HepG2 (cell line): ENCODE data around the gene CTSZ. TPM values are rescaled to one million over a fixed set of nuclear protein-coding genes. Genes with fewer than 3 reads are reported as not detected.

ENCODE experiments used
- CREB1 ChIP-seq, 2 experiments: fragments of 450-650 bp in 1 of 2; IDR thresholded peaks; 2 replicates each; pipeline ENCODE4 v1.6.1; 2016 to 2017; ENCODE audit warnings: control low read depth in 1 of 2, mild to moderate bottlenecking in 1 of 2, missing compliant biosample characterization in 1 of 2, missing genetic modification characterization in 1 of 2
- EHMT2 ChIP-seq: fragments of 200-600 bp; sonication (generic); IDR thresholded peaks from 2 replicates; pipeline ENCODE4 v1.7.0; 2017; ENCODE audit warnings: antibody characterized with exemption, low read depth, low read length, borderline replicate concordance
- FOSL1 ChIP-seq: sonication (generic); formaldehyde crosslinking; IDR thresholded peaks from 2 replicates; pipeline ENCODE4 v1.9.0; 2021; ENCODE audit warnings: missing genetic modification reagents, borderline replicate concordance
- GABPA ChIP-seq, 2 experiments: IDR thresholded peaks; 2 replicates each; pipeline ENCODE4 v1.6.1; 2011 to 2016; ENCODE audit warnings: low read depth in 2 of 2, low read length in 1 of 2, missing biosample characterization in 1 of 2, missing genetic modification characterization in 1 of 2
- GABPB1 ChIP-seq: IDR thresholded peaks from 2 replicates; pipeline ENCODE4 v1.6.1; 2016; ENCODE audit warnings: mild to moderate bottlenecking, missing genetic modification reagents, moderate library complexity, missing compliant biosample characterization
- JARID2 ChIP-seq: sonication (generic); formaldehyde crosslinking; IDR thresholded peaks from 2 replicates; pipeline ENCODE4 v1.8.1; 2023; ENCODE audit warnings: missing genetic modification reagents, inconsistent platforms; ENCODE audit not compliant: insufficient replicate concordance
- KLF16 ChIP-seq, 2 experiments: sonication (generic) in 1 of 2; formaldehyde crosslinking in 1 of 2; IDR thresholded peaks; 2 replicates each; pipeline versions ENCODE4 v1.6.1 to v1.8.0; 2016 to 2023; ENCODE audit warnings: missing genetic modification reagents in 2 of 2, missing compliant biosample characterization in 1 of 2
- MED8 ChIP-seq: sonication (generic); formaldehyde crosslinking; IDR thresholded peaks from 2 replicates; pipeline ENCODE4 v1.8.1; 2023; ENCODE audit warnings: mild to moderate bottlenecking, missing genetic modification reagents; ENCODE audit not compliant: insufficient replicate concordance
- REPIN1 ChIP-seq: sonication (generic); formaldehyde crosslinking; IDR thresholded peaks from 2 replicates; pipeline ENCODE4 v1.8.0; 2022; ENCODE audit warnings: missing genetic modification reagents, low read depth, mild to moderate bottlenecking, borderline replicate concordance
- SOX6 ChIP-seq, 2 experiments: fragments of 450-650 bp in 1 of 2; sonication (generic) in 1 of 2; formaldehyde crosslinking in 1 of 2; IDR thresholded peaks; 2 replicates each; pipeline versions ENCODE4 v1.4.0 to v1.6.1; 2017 to 2020; ENCODE audit warnings: antibody characterized with exemption in 1 of 2, mild to moderate bottlenecking in 1 of 2, missing genetic modification reagents in 1 of 2
- SSRP1 ChIP-seq: IDR thresholded peaks from 2 replicates; pipeline ENCODE4 v1.6.1; 2016; ENCODE audit warnings: control low read depth
- ZFP90 ChIP-seq: sonication (generic); formaldehyde crosslinking; IDR thresholded peaks from 2 replicates; pipeline ENCODE4 v1.8.0; 2022; ENCODE audit warnings: missing genetic modification reagents, mild to moderate bottlenecking, inconsistent platforms, borderline replicate concordance
- ZNF143 ChIP-seq: sonication (generic); formaldehyde crosslinking; IDR thresholded peaks from 2 replicates; pipeline ENCODE4 v1.4.0; 2020; ENCODE audit warnings: missing genetic modification reagents
- ZNF17 ChIP-seq: sonication (generic); formaldehyde crosslinking; IDR thresholded peaks from 2 replicates; pipeline ENCODE4 v1.5.0; 2020; ENCODE audit warnings: mild to moderate bottlenecking, missing genetic modification reagents
- ZNF333 ChIP-seq: sonication (generic); formaldehyde crosslinking; IDR thresholded peaks from 2 replicates; pipeline ENCODE4 v1.4.0; 2020; ENCODE audit warnings: mild to moderate bottlenecking, missing genetic modification reagents, borderline replicate concordance
- ZNF430 ChIP-seq: sonication (generic); formaldehyde crosslinking; IDR thresholded peaks from 2 replicates; pipeline ENCODE4 v1.9.0; 2021; ENCODE audit warnings: mild to moderate bottlenecking, missing genetic modification reagents
- ZNF614 ChIP-seq: IDR thresholded peaks from 2 replicates; pipeline ENCODE4 v1.6.1; 2018; ENCODE audit warnings: missing biosample characterization, missing genetic modification reagents, inconsistent platforms, borderline replicate concordance
- ZNF773 ChIP-seq: sonication (generic); formaldehyde crosslinking; IDR thresholded peaks from 2 replicates; pipeline ENCODE4 v1.4.0; 2020; ENCODE audit warnings: missing genetic modification reagents, borderline replicate concordance
- polyA plus RNA-seq, 8 experiments: library from polyadenylated mRNA; depleted of rRNA in 3 of 8; stranded (reverse) in 7 of 8; unstranded in 1 of 8; fragments of >200 nt; fragmentation: Illumina TruSeq in 4 of 8; extraction: Trizol in 4 of 8; gene quantifications; 2 replicates each; pipeline versions ENCODE4 v1.2.1 to v1.2.3, GENCODE V29; 2011 to 2016; ENCODE audit warnings: low read depth in 4 of 8, missing spikeins in 1 of 8, mixed read lengths in 1 of 8; ENCODE audit not compliant: insufficient read depth in 1 of 8
- total RNA-seq, 5 experiments: library from RNA; depleted of rRNA; stranded (reverse); fragments of >200 nt; fragmentation: Illumina TruSeq; extraction: Trizol; gene quantifications; 2 replicates each; pipeline ENCODE4 v1.2.3, GENCODE V29; 2016; ENCODE audit warnings: low read depth in 1 of 5
- TF ChIP-seq, protein P1 (sequence below): sonication (generic); formaldehyde crosslinking; IDR thresholded peaks from 2 replicates; pipeline ENCODE4 v1.4.0; 2020; ENCODE audit warnings: missing genetic modification reagents
- TF ChIP-seq, protein P2 (sequence below): sonication (generic); formaldehyde crosslinking; IDR thresholded peaks from 2 replicates; pipeline ENCODE4 v1.4.0; 2020; ENCODE audit warnings: missing genetic modification reagents
- TF ChIP-seq, protein P3 (sequence below): IDR thresholded peaks from 2 replicates; pipeline ENCODE4 v1.6.1; 2016; ENCODE audit warnings: missing genetic modification reagents, missing compliant biosample characterization
- TF ChIP-seq, protein P4 (sequence below): IDR thresholded peaks from 2 replicates; pipeline ENCODE4 v1.6.1; 2016; ENCODE audit warnings: missing compliant biosample characterization, missing genetic modification reagents, borderline replicate concordance
- TF ChIP-seq, protein P5 (sequence below): IDR thresholded peaks from 2 replicates; pipeline ENCODE4 v1.6.1; 2016; ENCODE audit warnings: low read depth

The CTSZ gene
- total and polyA plus RNA-seq, 2 of the 13 experiments (the other 11 are each of a cell fraction or from before 2014, with no cell fraction given) = 0.33 TPM; not detected in 1

DNA sequence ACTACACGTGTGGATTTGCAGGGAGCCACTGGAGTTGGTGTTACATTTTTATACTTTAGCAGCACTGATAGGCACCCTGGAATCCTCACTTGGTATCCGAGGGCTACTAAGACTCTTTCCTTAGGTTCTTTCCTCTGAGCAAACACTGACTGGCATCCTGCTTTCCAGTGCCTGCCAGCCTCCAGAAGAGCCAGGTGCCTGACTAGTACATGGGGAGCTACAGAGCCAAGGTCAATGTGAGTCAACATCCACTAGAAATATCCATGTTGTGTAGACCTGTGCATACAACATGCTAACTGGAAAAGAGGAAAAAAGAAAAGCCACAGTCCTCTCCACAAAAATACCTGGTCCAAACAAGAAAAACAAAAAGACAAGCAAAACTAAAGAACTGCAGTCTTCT lies 18.0 kb upstream of the CTSZ start (continued):
- TF ChIP-seq, protein P1, sequence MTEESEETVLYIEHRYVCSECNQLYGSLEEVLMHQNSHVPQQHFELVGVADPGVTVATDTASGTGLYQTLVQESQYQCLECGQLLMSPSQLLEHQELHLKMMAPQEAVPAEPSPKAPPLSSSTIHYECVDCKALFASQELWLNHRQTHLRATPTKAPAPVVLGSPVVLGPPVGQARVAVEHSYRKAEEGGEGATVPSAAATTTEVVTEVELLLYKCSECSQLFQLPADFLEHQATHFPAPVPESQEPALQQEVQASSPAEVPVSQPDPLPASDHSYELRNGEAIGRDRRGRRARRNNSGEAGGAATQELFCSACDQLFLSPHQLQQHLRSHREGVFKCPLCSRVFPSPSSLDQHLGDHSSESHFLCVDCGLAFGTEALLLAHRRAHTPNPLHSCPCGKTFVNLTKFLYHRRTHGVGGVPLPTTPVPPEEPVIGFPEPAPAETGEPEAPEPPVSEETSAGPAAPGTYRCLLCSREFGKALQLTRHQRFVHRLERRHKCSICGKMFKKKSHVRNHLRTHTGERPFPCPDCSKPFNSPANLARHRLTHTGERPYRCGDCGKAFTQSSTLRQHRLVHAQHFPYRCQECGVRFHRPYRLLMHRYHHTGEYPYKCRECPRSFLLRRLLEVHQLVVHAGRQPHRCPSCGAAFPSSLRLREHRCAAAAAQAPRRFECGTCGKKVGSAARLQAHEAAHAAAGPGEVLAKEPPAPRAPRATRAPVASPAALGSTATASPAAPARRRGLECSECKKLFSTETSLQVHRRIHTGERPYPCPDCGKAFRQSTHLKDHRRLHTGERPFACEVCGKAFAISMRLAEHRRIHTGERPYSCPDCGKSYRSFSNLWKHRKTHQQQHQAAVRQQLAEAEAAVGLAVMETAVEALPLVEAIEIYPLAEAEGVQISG = no peak
- no peak for TF ChIP-seq REPIN1 (CRISPR knock-in tag)
- no peak for TF ChIP-seq KLF16 (CRISPR knock-in tag; IDR thresholded peaks at IDR 0.05)
- no peak for TF ChIP-seq ZNF430 (CRISPR knock-in tag)
- no peak for TF ChIP-seq ZNF17 (CRISPR knock-in tag)
- TF ChIP-seq, protein P2, sequence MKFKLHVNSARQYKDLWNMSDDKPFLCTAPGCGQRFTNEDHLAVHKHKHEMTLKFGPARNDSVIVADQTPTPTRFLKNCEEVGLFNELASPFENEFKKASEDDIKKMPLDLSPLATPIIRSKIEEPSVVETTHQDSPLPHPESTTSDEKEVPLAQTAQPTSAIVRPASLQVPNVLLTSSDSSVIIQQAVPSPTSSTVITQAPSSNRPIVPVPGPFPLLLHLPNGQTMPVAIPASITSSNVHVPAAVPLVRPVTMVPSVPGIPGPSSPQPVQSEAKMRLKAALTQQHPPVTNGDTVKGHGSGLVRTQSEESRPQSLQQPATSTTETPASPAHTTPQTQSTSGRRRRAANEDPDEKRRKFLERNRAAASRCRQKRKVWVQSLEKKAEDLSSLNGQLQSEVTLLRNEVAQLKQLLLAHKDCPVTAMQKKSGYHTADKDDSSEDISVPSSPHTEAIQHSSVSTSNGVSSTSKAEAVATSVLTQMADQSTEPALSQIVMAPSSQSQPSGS (CRISPR knock-in tag) = no peak
- TF ChIP-seq EHMT2 = no peak
- TF ChIP-seq, protein P3, sequence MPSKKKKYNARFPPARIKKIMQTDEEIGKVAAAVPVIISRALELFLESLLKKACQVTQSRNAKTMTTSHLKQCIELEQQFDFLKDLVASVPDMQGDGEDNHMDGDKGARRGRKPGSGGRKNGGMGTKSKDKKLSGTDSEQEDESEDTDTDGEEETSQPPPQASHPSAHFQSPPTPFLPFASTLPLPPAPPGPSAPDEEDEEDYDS (CRISPR knock-in tag) = no peak
- TF ChIP-seq, protein P4, sequence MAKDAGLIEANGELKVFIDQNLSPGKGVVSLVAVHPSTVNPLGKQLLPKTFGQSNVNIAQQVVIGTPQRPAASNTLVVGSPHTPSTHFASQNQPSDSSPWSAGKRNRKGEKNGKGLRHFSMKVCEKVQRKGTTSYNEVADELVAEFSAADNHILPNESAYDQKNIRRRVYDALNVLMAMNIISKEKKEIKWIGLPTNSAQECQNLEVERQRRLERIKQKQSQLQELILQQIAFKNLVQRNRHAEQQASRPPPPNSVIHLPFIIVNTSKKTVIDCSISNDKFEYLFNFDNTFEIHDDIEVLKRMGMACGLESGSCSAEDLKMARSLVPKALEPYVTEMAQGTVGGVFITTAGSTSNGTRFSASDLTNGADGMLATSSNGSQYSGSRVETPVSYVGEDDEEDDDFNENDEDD (CRISPR knock-in tag) = no peak
- no peak for TF ChIP-seq SSRP1 (CRISPR knock-in tag)
- no peak for TF ChIP-seq CREB1 (IDR thresholded peaks at IDR 0.05)
- no peak for TF ChIP-seq CREB1 (CRISPR knock-in tag; IDR thresholded peaks at IDR 0.05)
- no peak for TF ChIP-seq MED8
- 0 out of 2 replicates have a peak, but pooled peaks have one; percentile 39 for TF ChIP-seq ZNF773 (CRISPR knock-in tag)
- TF ChIP-seq ZNF143 (CRISPR knock-in tag) = no peak
- no peak for TF ChIP-seq FOSL1
- no peak for TF ChIP-seq ZNF333 (CRISPR knock-in tag)
- no peak for TF ChIP-seq GABPB1 (CRISPR knock-in tag)
- TF ChIP-seq ZFP90 = no peak
- TF ChIP-seq SOX6 (IDR thresholded peaks at IDR 0.05) = no peak
- no peak for TF ChIP-seq SOX6 (CRISPR knock-in tag; IDR thresholded peaks at IDR 0.05)
- no peak for TF ChIP-seq GABPA (IDR thresholded peaks at IDR 0.05; ENCODE audit: low read depth, low read length)
- TF ChIP-seq GABPA (CRISPR knock-in tag; IDR thresholded peaks at IDR 0.05; ENCODE audit: low read depth) = no peak
- TF ChIP-seq JARID2 (CRISPR knock-in tag) = no peak
- TF ChIP-seq ZNF614 (CRISPR knock-in tag) = no peak
- TF ChIP-seq, protein P5, sequence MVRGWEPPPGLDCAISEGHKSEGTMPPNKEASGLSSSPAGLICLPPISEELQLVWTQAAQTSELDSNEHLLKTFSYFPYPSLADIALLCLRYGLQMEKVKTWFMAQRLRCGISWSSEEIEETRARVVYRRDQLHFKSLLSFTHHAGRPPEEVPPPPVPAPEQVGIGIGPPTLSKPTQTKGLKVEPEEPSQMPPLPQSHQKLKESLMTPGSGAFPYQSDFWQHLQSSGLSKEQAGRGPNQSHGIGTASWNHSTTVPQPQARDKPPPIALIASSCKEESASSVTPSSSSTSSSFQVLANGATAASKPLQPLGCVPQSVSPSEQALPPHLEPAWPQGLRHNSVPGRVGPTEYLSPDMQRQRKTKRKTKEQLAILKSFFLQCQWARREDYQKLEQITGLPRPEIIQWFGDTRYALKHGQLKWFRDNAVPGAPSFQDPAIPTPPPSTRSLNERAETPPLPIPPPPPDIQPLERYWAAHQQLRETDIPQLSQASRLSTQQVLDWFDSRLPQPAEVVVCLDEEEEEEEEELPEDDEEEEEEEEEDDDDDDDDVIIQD = no peak
